K562 (cell line): ENCODE data around the gene STEAP1B. TPM values are rescaled to one million over a fixed set of nuclear protein-coding genes. Genes with fewer than 3 reads are reported as not detected.
A peak's percentile ranks its signal among the peaks of the same experiment; 100 is the strongest.

Experiments
- BDP1 ChIP-seq: IDR thresholded peaks from 3 replicates; pipeline ENCODE4 v1.6.1; 2011; ENCODE audit not compliant: insufficient read length, insufficient read depth
- CBX5 ChIP-seq: IDR thresholded peaks from 2 replicates; pipeline ENCODE4 v1.6.1; 2014; ENCODE audit warnings: low read depth, borderline replicate concordance
- HDAC1 ChIP-seq, 2 experiments: fragments of 450-650 bp; IDR thresholded peaks; 2 replicates each; pipeline ENCODE4 v1.6.1; 2016 to 2017; ENCODE audit warnings: inconsistent platforms in 1 of 2, mild to moderate bottlenecking in 1 of 2, moderate library complexity in 1 of 2
- HNRNPL ChIP-seq: fragments of 200-400 bp; formaldehyde crosslinking; IDR thresholded peaks from 2 replicates; pipeline ENCODE4 v1.6.1; 2017; ENCODE audit warnings: low read depth, mild to moderate bottlenecking, low read length
- KLF16 ChIP-seq: IDR thresholded peaks from 2 replicates; pipeline ENCODE4 v1.6.1; 2016; ENCODE audit warnings: antibody characterized with exemption
- MCM7 ChIP-seq, 2 experiments: fragments of 450-650 bp; IDR thresholded peaks; 2 replicates each; pipeline ENCODE4 v1.6.1; 2016 to 2018
- NKRF ChIP-seq: fragments of 450-650 bp; IDR thresholded peaks from 2 replicates; pipeline ENCODE4 v1.6.1; 2016; ENCODE audit warnings: borderline replicate concordance
- OTX1 ChIP-seq: fragments of 450-650 bp; formaldehyde crosslinking; IDR thresholded peaks from 2 replicates; pipeline ENCODE4 v1.4.0; 2022; ENCODE audit warnings: mild to moderate bottlenecking
- PURB ChIP-seq: sonication (generic); formaldehyde crosslinking; IDR thresholded peaks from 2 replicates; pipeline ENCODE4 v1.9.0; 2021; ENCODE audit warnings: low read depth, mild to moderate bottlenecking, missing genetic modification reagents
- TRIM24 ChIP-seq, 2 experiments: fragments of 450-650 bp; IDR thresholded peaks; 2 replicates each; pipeline ENCODE4 v1.6.1; 2016
- ZBTB9 ChIP-seq: fragments of 450-650 bp; formaldehyde crosslinking; IDR thresholded peaks from 2 replicates; pipeline ENCODE4 v1.4.0; 2020; ENCODE audit warnings: mild to moderate bottlenecking, moderate library complexity
- ZNF318 ChIP-seq, 2 experiments: fragments of 450-650 bp; IDR thresholded peaks; 2 replicates each; pipeline ENCODE4 v1.6.1; 2016; ENCODE audit warnings: mild to moderate bottlenecking in 2 of 2, borderline replicate concordance in 1 of 2, low read depth in 1 of 2, moderate library complexity in 1 of 2
- ZNF639 ChIP-seq, 2 experiments: fragments of 200-800 bp in 1 of 2; sonication (Bioruptor generic) in 1 of 2; sonication (generic) in 1 of 2; formaldehyde crosslinking in 1 of 2; IDR thresholded peaks in 1 of 2; conservative IDR thresholded peaks in 1 of 2; 2 replicates each; pipeline versions ENCODE4 v1.5.0 to v1.6.1; 2016 to 2020; ENCODE audit warnings: missing compliant biosample characterization in 1 of 2, missing genetic modification characterization in 1 of 2, missing genetic modification reagents in 1 of 2
- polyA plus RNA-seq, 8 experiments: library from polyadenylated mRNA; depleted of rRNA in 4 of 8; stranded (reverse) in 5 of 8; unstranded in 3 of 8; fragments of >200 nt; fragmentation: Nextera tagmentation in 2 of 8; fragmentation: Illumina TruSeq in 1 of 8; extraction: Ambion mirVana in 2 of 8; extraction: Trizol in 1 of 8; gene quantifications; 2 replicates each; pipeline versions ENCODE4 v1.2.1 to v1.2.3, GENCODE V29; 2011 to 2014; ENCODE audit warnings: inconsistent platforms in 1 of 8, missing spikeins in 1 of 8
- total RNA-seq, 7 experiments: library from RNA; depleted of rRNA in 6 of 7; stranded (reverse); fragments of >200 nt in 6 of 7; fragmentation: Illumina TruSeq in 2 of 7; extraction: Trizol in 2 of 7; gene quantifications; 2 replicates each; pipeline versions ENCODE4 v1.2.1 to v1.2.3, GENCODE V29; 2011 to 2021; ENCODE audit warnings: low replicate concordance in 1 of 7

STEAP1B gene
- total and polyA plus RNA-seq, 9 of the 15 experiments (the other 6 are each of a cell fraction or from before 2014, with no cell fraction given) = 20.0 to 38.5 (median 30.6) TPM

- peak in 1 of 2 experiments; percentile 43; a peak in 1 of 4 replicates for TF ChIP-seq ZNF639 (CRISPR knock-in tag; conservative IDR thresholded peaks at IDR 0.05 in 1 of 2, IDR thresholded peaks at IDR 0.05 in 1 of 2)
- TF ChIP-seq CBX5 = no peak
- no peak for TF ChIP-seq HNRNPL
- TF ChIP-seq OTX1 (CRISPR knock-in tag) = 0 out of 2 replicates have a peak, but pooled peaks have one; percentile 35
- peak; percentile 86 for TF ChIP-seq KLF16
- TF ChIP-seq BDP1 = no peak
- peak; percentile 94 to 96 for TF ChIP-seq TRIM24 (IDR thresholded peaks at IDR 0.05)
- 0 out of 2 replicates have a peak, but pooled peaks have one; percentile 24 for TF ChIP-seq ZBTB9 (CRISPR knock-in tag)
- peak in 1 of 2 experiments; percentile 68; a peak in 3 of 4 replicates for TF ChIP-seq HDAC1 (IDR thresholded peaks at IDR 0.05)
- peak in 1 of 2 experiments; percentile 93; a peak in 2 of 4 replicates for TF ChIP-seq ZNF318 (IDR thresholded peaks at IDR 0.05; ENCODE audit: borderline replicate concordance in 1 of 2, low read depth in 1 of 2)
- no peak for TF ChIP-seq MCM7 (IDR thresholded peaks at IDR 0.05)
- no peak for TF ChIP-seq PURB (CRISPR knock-in tag)
- TF ChIP-seq NKRF = no peak
These were observed 66.1 kb downstream of the STEAP1B start (continued) for GRCh38 chr7:22433710-22434460.
